SH-SY5Y (cell line): ENCODE results near the gene SLC46A2.

Source experiments
- GATA2 ChIP-seq: IDR thresholded peaks from 2 replicates; pipeline ENCODE4 v1.6.1; 2011; ENCODE audit warnings: mild to moderate bottlenecking, low read depth, low read length
- GATA3 ChIP-seq: IDR thresholded peaks from 2 replicates; pipeline ENCODE4 v1.6.1; 2011; ENCODE audit warnings: low read depth, mild to moderate bottlenecking, low read length, moderate library complexity

GRCh38 chr9:112866662-112867274, 23.9 kb downstream of the SLC46A2 start:
- TF ChIP-seq GATA3: no peak
- no peak for TF ChIP-seq GATA2
